Kidney glomerular epithelial cell (primary cell): ENCODE measurements around the gene SULT1A1.
"Not testable (repeated sequence)": the region's sequence is repeated elsewhere in the genome, so short reads cannot be mapped to it uniquely, and the experiment has no call there.

Source experiments
- DNase-seq: peaks from one replicate; lab custom pipeline; 2025; lab: John Stamatoyannopoulos, UW

Gene SULT1A1

GRCh38 chr16:28609631-28610594, at the start of gene SULT1A1:
Gene SULT1A1, minus strand, starts transcription at chr16:28610044. Its CDS starts 1,189 bp downstream, at chr16:28608855.
- DNase-seq: peak; percentile 26

GRCh38 chr16:28639959-28640358, 30.1 kb upstream of the SULT1A1 start:
- DNase-seq: not testable (repeated sequence)

DNA sequence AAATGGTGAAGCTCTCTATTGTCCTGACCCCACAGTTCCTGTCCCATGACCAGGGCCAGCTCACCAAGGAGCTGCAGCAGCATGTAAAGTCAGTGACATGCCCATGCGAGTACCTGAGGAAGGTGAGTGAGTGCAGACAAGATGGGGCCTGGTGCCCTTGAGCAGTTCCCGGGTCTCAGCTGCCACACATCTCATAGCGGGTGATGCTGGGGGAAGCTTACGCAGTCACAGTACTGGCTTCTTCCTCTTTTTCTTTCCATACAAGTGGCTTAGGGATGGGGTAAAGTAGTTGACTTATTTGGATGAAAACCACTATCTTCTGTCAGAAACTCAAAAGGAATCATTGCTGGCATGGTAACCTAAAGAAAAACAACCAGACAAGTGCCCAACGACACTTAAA, 28.5 kb upstream of the SULT1A1 start:
- DNase-seq: not testable (repeated sequence)

GRCh38 chr16:28637765-28638164, 27.9 kb upstream of the SULT1A1 start, which contains the start of gene NPIPB8:
Gene NPIPB8, plus strand, starts transcription at chr16:28638065. Its CDS starts 296 bp downstream, at chr16:28638361.
- not testable (repeated sequence) for DNase-seq

- peak; percentile 65 for DNase-seq
These were observed 26.4 kb upstream of the SULT1A1 start for GRCh38 chr16:28636093-28636823.

DNA sequence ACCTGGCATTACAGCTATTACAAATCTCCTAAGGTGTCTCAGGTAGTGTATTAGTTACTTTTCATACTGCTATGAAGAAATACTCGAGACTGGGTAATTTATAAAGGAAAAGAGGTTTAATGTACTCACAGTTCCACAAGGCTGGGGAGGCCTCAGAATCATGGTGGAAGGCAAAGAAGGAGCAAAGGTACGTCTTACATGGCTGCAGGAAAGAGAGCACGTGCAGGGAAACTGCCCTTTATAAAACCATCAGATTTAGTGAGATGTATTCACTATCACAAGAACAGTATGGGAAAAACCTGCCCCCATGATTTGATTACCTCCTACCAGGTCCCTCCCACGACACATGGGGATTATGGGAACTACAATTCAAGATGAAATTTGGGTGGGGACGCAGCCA, 21.1 kb upstream of the SULT1A1 start:
- not testable (repeated sequence) for DNase-seq

GRCh38 chr16:28623172-28623711, 13.4 kb upstream of the SULT1A1 start:
- DNase-seq: no peak

DNA sequence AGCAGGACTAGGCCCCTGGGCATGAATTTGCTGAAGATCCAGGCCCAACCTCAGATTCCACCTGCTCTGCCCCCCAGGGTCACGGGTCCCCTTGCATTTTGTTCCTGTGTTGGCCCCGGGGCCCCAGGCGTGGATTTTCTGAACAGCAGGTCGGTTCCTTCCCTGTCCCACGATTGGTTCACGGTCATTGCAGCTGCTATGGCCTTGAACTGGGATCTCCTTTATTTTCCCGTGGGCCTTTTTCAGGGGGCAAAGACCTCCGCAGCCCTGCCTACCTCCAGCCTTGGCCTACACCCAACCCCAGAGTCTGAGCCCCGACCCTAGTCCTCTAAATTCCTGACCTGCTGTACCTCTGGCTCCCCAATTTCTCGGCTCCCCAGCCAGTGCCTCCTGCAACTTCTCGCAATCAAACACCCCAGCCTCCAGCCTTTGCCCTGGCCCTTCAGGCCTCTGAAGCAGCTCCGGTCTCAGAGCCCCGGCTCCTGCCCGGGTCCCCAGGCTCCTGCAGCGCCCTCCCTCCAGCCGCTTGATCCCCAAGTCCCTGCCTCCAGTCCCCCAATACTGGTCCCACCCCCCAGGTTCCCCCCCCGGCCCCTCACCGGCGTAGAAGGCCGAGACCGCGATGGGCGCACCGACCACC, 12.8 kb upstream of the SULT1A1 start:
- not testable (repeated sequence) for DNase-seq

GRCh38 chr16:28621481-28622155, 11.8 kb upstream of the SULT1A1 start:
- DNase-seq: no peak

- not testable (repeated sequence) for DNase-seq
These were observed 10.5 kb upstream of the SULT1A1 start for GRCh38 chr16:28620316-28620715.

DNA sequence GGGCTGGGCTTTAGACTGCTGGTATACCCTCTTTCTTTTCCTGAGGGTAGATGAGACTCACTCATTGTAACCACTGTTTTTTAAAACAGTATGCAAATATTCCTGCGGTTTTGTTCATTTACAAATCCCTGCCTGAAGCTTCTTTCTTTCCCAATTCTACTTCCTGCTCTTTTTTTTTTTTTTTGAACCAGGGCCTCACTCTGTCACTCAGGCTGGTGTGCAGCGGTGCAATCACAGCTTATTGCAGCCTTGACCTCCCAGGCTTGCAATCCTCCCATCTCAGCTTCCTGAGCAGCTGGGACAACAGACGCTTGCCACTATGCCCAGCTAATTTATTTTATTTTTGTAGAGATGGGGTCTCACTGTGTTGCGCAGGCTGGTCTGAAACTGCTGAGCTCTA, 8.0 kb upstream of the SULT1A1 start:
- DNase-seq: no peak

- DNase-seq: no peak
These were observed 6.8 kb upstream of the SULT1A1 start for GRCh38 chr16:28616636-28617035.

DNA sequence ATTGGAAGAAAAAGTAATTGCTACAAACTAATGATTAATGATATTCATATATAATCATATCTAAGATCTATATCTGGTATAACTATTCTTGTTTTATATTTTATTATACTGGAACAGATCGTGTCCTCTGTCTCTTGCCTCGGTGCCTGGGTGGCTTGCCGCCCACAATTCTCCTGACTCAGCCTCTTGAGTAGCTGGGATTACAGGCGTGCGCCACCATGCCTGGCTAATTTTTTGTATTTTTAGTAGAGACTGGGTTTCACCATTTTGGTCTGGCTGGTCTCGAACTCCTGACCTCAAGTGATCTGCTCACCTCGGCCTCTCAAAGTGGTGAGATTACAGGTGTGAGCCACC, 6.4 kb upstream of the SULT1A1 start:
- DNase-seq: not testable (repeated sequence)

GRCh38 chr16:28615486-28616223, 5.8 kb upstream of the SULT1A1 start:
- DNase-seq: peak; percentile 14

GRCh38 chr16:28614561-28614960, 4.7 kb upstream of the SULT1A1 start:
- not testable (repeated sequence) for DNase-seq

DNA sequence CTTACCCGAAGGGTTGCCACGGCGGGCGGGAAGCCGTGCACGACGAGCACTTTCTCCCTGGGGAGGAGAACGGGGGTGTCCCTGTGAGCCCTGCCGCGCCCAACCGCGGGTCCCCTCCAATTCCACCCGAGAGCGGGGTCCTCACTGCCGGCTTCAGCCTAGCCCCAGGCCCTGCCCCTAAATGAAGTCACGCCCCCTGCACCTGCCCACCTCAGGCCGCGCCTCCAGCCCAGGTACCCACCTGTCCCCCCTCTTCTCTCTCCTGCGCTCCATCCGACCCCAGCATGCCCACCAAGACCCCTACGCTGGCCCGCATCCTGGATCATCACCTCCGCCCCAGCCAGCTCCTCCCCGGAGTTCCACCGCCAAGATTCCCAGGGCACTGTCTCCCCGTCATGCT, 4.1 kb upstream of the SULT1A1 start:
- DNase-seq: not testable (repeated sequence)

DNA sequence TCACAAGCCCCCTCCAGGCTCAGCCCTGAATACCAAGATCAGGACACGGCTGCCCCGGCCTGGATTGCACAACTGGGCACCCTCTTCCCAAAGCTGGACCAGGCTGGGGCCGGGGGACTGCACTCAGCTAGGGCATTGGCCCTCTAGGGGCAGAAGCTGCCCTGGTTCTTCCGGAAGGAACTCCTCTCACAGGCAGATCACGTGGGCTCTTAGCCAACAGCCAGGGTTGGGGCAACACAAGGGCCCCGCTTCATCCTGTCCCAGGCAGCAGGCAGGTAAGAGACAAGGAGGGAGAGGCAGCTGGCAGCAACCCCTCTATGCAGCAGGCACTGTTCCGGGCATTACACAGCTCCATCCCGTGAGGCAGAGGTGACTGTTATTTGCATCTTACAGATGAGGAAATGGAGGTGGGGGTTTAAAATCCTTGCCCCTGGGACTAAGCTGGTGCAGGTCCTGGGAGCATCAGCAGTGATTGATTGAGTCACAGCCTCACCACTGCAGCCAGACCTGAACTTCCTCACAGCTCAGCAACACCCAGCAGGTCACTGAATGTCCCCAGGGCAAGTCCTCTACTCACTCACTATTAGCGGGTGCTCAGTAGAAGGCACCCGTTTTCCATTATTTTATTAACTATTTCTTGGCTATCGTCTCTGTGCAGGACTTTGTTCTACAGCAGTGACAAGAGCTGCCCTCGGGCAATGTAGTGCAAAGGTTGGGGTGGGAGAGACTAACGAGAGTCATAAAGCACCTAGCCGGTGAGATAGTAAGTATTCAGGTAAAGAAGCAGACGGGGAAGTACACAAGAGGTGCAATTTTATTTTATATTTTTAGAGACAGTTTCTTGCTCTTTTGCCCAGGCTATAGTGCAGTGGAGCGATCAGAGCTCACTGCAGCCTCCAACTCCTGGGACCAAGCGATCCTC, 2.8 kb upstream of the SULT1A1 start:
- DNase-seq: not testable (repeated sequence)

GRCh38 chr16:28610595-28611191, 849 bp upstream of the SULT1A1 start:
- DNase-seq: no peak
